Mucosa of descending colon (tissue), 3 donors: Measurements from ENCODE around the gene GPAM. TPM values are rescaled to one million over a fixed set of nuclear protein-coding genes. Genes with fewer than 3 reads are reported as not detected.
"Not testable (repeated sequence)": the region's sequence is repeated elsewhere in the genome, so short reads cannot be mapped to it uniquely, and the experiment has no call there.

Experiments used
- ATAC-seq: fragments of 200-7000 bp; cut with Tn5 transposase; one replicate; pipeline ENCODE4 v1.9.1; 2020; ENCODE audit warnings: mild to moderate bottlenecking, moderate library complexity
- DNase-seq, 3 donors: peaks; one replicate each; pipeline ENCODE4 v3.0.0-alpha.2; 2020
- H3K36me3 ChIP-seq: fragments of 200-600 bp; one replicate; pipeline ENCODE4 v1.8.0; 2021; ENCODE audit warnings: low read depth, mild to moderate bottlenecking
- H3K4me1 ChIP-seq: fragments of 200-600 bp; one replicate; pipeline ENCODE4 v1.8.0; 2021; ENCODE audit warnings: low read depth, mild to moderate bottlenecking
- H3K4me3 ChIP-seq: fragments of 200-600 bp; one replicate; pipeline ENCODE4 v1.8.0; 2021; ENCODE audit warnings: mild to moderate bottlenecking
- H3K9me3 ChIP-seq: fragments of 200-600 bp; one replicate; pipeline ENCODE4 v1.8.0; 2021; ENCODE audit warnings: mild to moderate bottlenecking
- intact Hi-C, 2 donors: fragments of 100-400 bp; cut with DNase I in 1 of 2; cut with micrococcal nuclease in 1 of 2; formaldehyde crosslinking; loops; one replicate each; pipeline versions ENCODE4 v1.11.0 to v1.11.1; 2022; cut with DNase I, micrococcal nuclease
- total RNA-seq, 3 donors: library from RNA; stranded (reverse); fragmentation: NEBNext Ultra II Directional in 2 of 3; extraction: Animal tissue kit (Norgen Biotek cat#: 25700) in 2 of 3; gene quantifications; one replicate each; pipeline versions ENCODE4 v1.2.1 to v1.2.4, GENCODE V29; 2021 to 2023
- TF ChIP-seq, protein P1 (sequence below): fragments of 200-600 bp; IDR thresholded peaks from one replicate; pipeline ENCODE4 v1.8.0; 2022; ENCODE audit warnings: antibody characterized with exemption, mild to moderate bottlenecking
- donor health status: DM: no; HTN: no; CAD: no; lungs with moderate emphysema.
- donor health status: DM: no; HTN: no; CAD: no.
- donor health status: DM: no; HTN: yes; CAD: no.

The GPAM gene
- total RNA-seq, 3 donors from 2014 or later: 5.8 to 15.5 (median 9.8) TPM

- Histone ChIP-seq H3K4me1 (no peaks in the 10 kb centered on the region), H3K4me3 (no peak overlapping the region), H3K36me3 (no peaks in the 10 kb centered on the region), H3K9me3 (no peaks in the 10 kb centered on the region)
- ATAC-seq: no peak
- TF ChIP-seq, protein P1, sequence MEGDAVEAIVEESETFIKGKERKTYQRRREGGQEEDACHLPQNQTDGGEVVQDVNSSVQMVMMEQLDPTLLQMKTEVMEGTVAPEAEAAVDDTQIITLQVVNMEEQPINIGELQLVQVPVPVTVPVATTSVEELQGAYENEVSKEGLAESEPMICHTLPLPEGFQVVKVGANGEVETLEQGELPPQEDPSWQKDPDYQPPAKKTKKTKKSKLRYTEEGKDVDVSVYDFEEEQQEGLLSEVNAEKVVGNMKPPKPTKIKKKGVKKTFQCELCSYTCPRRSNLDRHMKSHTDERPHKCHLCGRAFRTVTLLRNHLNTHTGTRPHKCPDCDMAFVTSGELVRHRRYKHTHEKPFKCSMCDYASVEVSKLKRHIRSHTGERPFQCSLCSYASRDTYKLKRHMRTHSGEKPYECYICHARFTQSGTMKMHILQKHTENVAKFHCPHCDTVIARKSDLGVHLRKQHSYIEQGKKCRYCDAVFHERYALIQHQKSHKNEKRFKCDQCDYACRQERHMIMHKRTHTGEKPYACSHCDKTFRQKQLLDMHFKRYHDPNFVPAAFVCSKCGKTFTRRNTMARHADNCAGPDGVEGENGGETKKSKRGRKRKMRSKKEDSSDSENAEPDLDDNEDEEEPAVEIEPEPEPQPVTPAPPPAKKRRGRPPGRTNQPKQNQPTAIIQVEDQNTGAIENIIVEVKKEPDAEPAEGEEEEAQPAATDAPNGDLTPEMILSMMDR: no peak
- intact Hi-C loops: no loop called here
- DNase-seq: no peak
Observed at GRCh38 chr10:112201334-112201733, 17.8 kb upstream of the GPAM start.

DNA sequence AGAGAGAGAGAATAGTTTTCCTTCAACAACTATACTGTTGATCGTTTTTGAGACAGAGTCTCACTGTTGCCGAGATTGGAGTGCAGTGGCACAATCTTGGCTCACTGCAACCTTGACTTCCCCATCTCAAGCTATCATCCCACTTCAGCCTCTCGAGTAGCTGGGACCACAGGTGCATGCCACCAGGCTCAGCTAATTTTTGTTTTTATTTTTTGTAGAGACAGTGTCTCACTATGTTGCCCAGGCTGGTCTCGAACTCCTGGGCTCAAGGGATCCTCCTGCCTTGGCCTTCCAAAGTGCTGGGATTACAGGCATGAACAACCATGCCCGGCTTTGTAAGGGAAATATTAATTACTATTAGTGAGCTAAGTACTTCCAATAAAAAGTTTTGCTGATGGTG lies 16.7 kb upstream of the GPAM start:
- H3K4me1 ChIP-seq, DNase-seq, intact Hi-C loops, ATAC-seq, H3K9me3 ChIP-seq, H3K36me3 ChIP-seq, H3K4me3 ChIP-seq: not testable (repeated sequence)

GRCh38 chr10:112197662-112198061 lies 14.1 kb upstream of the GPAM start:
- not testable (repeated sequence) for H3K9me3 ChIP-seq, H3K4me1 ChIP-seq, H3K4me3 ChIP-seq, H3K36me3 ChIP-seq, ATAC-seq, DNase-seq
- intact Hi-C loops: loop anchor here in 1 of 2 donors (10.0 kb wide), 1 partner anchor 117 kb away; no protein-coding TSS in a partner anchor

DNA sequence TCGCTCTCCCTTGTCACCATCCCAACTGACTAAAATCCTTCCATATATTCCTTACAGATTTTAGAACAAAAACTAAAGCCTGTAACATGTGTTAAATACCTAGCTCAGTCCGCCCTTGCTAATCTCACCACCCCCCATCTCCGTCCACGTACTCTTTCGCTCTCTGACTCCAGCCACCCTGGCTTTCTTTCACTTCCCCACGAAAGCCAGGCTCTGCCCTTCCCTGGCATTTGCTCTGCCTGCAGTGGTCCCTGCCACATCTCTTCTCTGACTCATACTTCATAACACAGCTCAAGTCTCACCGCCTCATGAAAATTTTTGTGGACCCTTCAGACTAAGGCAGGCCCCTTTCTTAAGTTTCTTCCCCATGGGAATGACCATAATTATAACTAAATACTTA lies 11.7 kb upstream of the GPAM start:
- Histone ChIP-seq H3K4me1 (no peaks in the 10 kb centered on the region), H3K9me3 (no peaks in the 10 kb centered on the region), H3K36me3 (no peaks in the 10 kb centered on the region), H3K4me3 (no peak overlapping the region)
- DNase-seq (no peak), ATAC-seq (no peak)
- intact Hi-C loops: loop anchor here in 1 of 2 donors (10.0 kb wide), 1 partner anchor 120 kb away; no protein-coding TSS in a partner anchor
- TF ChIP-seq, protein P1: no peak

DNA sequence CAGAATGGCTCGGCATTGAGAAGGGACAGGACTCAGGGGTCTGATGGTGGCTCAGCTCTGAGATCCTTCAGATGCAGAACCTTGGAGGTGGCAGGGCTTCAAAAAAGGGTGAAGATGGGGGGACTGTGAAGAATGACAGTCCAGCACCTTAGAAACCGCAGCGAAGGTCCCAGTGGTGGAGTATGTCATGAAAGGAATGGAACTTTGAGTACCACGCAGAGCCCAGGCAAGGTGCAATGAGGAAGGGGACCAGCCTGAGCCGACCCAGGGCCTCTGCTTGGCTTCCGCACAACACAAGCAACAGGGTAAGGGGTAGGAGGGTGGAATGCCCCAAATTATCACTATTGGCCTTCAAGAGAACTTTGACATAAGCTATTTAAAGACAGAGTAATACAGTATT lies 8.2 kb upstream of the GPAM start:
- ATAC-seq: no peak
- TF ChIP-seq, protein P1: no peak
- H3K9me3 ChIP-seq: no peaks in the 10 kb centered on the region
- DNase-seq: no peak
- H3K36me3 ChIP-seq: no peaks in the 10 kb centered on the region
- no peaks in the 10 kb centered on the region for H3K4me1 ChIP-seq
- H3K4me3 ChIP-seq: no peak overlapping the region
- intact Hi-C loops: loop anchor here in 1 of 2 donors (10.0 kb wide), 1 partner anchor 123 kb away; no protein-coding TSS in a partner anchor

GRCh38 chr10:112191041-112191590 lies 7.6 kb upstream of the GPAM start:
- TF ChIP-seq, protein P1: no peak
- intact Hi-C loops: loop anchor here in 1 of 2 donors (10.0 kb wide), 1 partner anchor 124 kb away; no protein-coding TSS in a partner anchor
- Histone ChIP-seq H3K4me3 (no peak overlapping the region), H3K36me3 (no peaks in the 10 kb centered on the region), H3K9me3 (no peaks in the 10 kb centered on the region), H3K4me1 (no peaks in the 10 kb centered on the region)
- no peak for ATAC-seq
- DNase-seq: no peak

DNA sequence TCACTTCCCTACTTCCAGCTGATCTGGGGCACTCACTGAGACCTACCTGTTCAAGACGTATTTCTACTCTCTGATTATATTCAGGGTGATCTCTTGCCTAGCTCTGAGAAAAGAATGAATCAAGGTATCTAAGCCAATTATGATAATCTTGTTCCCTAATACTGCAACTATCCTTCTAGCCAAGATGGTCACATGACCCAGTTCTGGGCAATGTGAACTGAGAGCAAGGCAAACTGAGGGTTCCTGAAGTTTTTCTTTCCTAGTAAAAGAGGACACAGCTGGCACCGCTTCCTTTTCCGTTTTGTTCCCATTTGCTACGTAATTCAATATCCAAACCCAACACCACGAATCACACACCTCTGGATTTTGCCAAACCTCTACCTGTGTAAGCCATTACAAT lies 5.9 kb upstream of the GPAM start:
- H3K9me3 ChIP-seq: no peaks in the 10 kb centered on the region
- no peaks in the 10 kb centered on the region for H3K36me3 ChIP-seq
- TF ChIP-seq, protein P1: no peak
- no peaks in the 10 kb centered on the region for H3K4me1 ChIP-seq
- intact Hi-C loops: no loop called here
- ATAC-seq: no peak
- no peak overlapping the region for H3K4me3 ChIP-seq
- DNase-seq: no peak
